ENCODE data around the gene XRCC6. TPM values are rescaled to one million over a fixed set of nuclear protein-coding genes. Genes with fewer than 3 reads are reported as not detected.

The XRCC6 gene

GRCh38 chr22:41713004-41713403 is 91.9 kb downstream of the XRCC6 start:
- H3K4me3 ChIP-seq (ENCODE audit: insufficient read depth in 1 of 2, low read depth in 1 of 2, low read length in 2 of 2), result no peak overlapping the region
- no peak overlapping the region for H4K8ac ChIP-seq (ENCODE audit: low read length)
- H3K9ac ChIP-seq (ENCODE audit: low read length), result no peak overlapping the region
- H2BK5ac ChIP-seq (ENCODE audit: low read depth, low read length, poor library complexity, severe bottlenecking), result no peak overlapping the region
- H3K9me3 ChIP-seq (ENCODE audit: control insufficient read depth, low read length), result no peaks in the 10 kb centered on the region
- H3K4ac ChIP-seq (ENCODE audit: low read depth in 1 of 2, low read length in 2 of 2), result no peak overlapping the region
- no peak overlapping the region for H2AK5ac ChIP-seq (ENCODE audit: low read length, severe bottlenecking)
- no peak overlapping the region for H3K14ac ChIP-seq (ENCODE audit: low read length in 2 of 2)
- H3K27me3 ChIP-seq (ENCODE audit: control insufficient read depth in 1 of 2, insufficient read depth in 1 of 2, low read length in 2 of 2), result peaks cover 3 to 14% of the 10 kb centered on the region in 2 experiments
- no peak overlapping the region for H3K4me2 ChIP-seq (ENCODE audit: low read length, poor library complexity, severe bottlenecking)
- H3K36me3 ChIP-seq (ENCODE audit: control insufficient read depth in 1 of 2, insufficient read depth in 2 of 2, low read depth in 1 of 2, low read length in 2 of 2), result no peaks in the 10 kb centered on the region
- H2BK12ac ChIP-seq (ENCODE audit: low read length in 2 of 2), result no peak overlapping the region
- H3K23ac ChIP-seq (ENCODE audit: low read length in 2 of 2), result no peak overlapping the region
- WGBS, result 93% methylated on average over 9 of the region's 9 CpGs
- no peak overlapping the region for H2BK120ac ChIP-seq (ENCODE audit: low read depth, low read length)
- H4K91ac ChIP-seq (ENCODE audit: low read length), result no peak overlapping the region
- DNase-seq, result no peak
- no peaks in the 10 kb centered on the region for H3K4me1 ChIP-seq (ENCODE audit: control insufficient read depth, insufficient read depth, low read depth, low read length)
- no peak overlapping the region for H3K18ac ChIP-seq (ENCODE audit: low read depth in 1 of 2, low read length in 2 of 2)
- H2BK15ac ChIP-seq (ENCODE audit: low read depth, poor library complexity, severe bottlenecking), result no peak overlapping the region
- no peaks in the 10 kb centered on the region for H3K79me1 ChIP-seq (replicated peaks; ENCODE audit: low read length, poor library complexity, severe bottlenecking)
- H2AFZ ChIP-seq (ENCODE audit: low read depth, low read length), result no peak overlapping the region
- H3K27ac ChIP-seq (ENCODE audit: low read length, poor library complexity, severe bottlenecking), result no peak overlapping the region

Small RNAs within 50 kb of the gene (small RNA-seq; reads per million reads assigned to genes)
- gene HMGN2P10 (ENCODE audit: low read depth) (not detected), gene RF00019 (ENCODE audit: low read depth) (not detected), gene RNU6-476P (ENCODE audit: low read depth) (not detected)

Measured in mesenchymal stem cell (in vitro differentiated cells and primary cell).